Suppressor macrophage (primary cell): ENCODE measurements around the gene RDM1.

Experiments used
- DNase-seq, 4 experiments: peaks; one replicate each; pipeline ENCODE4 v3.0.0-alpha.2; 2020 to 2022

The RDM1 gene

DNA sequence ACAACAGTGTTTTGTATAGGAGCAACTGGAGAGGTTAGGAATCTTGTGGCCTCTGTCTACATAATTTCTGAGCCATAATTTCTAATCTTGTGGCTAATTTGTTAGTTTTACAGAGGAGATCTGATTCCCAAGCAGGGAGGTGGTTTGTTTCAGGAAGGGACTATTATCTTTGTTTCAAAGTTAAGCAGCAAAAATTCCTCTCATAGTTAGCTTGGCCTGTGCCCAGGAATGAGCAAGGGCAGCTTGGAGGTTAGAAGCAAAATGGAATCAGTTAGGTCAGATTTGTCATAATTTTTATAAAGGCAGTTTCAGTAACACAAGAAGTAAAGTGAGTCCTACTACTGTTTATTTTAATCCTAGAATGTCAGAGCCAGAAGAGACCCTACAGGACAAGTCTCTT lies 2.0 kb upstream of the RDM1 start:
- DNase-seq = no peak

DNA sequence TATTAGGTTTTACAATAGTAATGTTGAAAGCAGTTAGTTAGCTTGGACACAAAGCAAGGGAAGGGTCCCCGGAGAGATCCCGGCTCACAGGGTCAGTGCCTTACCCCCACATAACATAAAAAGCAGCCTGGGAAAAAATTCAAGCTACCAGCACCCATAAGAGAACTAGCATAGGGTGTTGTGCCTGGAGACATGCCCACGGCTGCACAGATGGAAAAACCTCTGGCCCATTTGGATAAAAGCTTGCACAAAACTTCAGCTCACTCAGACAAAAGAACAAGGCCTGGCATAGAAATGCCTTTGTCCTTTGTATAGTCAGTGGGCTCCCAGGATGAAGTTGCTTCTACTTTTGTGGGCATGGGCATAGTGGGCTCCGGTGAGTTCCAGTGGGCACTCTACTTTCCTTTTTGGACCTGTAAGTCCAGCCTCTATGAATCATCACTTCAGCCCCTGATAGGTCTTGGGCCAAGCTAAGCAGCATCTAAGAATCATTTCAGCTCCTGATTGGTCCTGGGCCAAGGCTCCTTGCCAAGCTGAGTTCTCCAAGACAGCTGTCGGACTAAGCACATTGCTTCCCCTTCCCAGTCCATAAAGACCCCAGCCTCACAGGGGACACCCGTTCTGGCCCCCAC lies 1.3 kb upstream of the RDM1 start:
- no peak for DNase-seq

DNA sequence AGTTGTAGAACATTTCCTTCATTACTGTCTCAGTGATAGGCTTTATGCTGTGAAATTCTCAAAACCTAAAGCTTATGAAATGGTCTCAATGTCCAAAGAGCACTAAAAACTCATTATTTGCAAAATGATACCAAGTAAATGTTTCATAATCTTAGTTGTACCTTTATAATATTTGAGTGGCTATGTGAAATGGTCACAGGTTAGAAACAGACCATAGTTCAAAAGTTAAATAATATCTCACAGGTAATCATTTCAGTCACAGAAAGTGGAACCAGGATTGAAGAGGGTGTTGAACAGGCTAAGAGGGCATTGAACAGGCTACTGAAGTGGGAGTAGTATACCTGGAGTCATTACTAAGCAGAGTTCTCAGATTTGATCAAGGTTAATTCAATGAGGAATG lies 2.9 kb downstream of the RDM1 start:
- DNase-seq = no peak

DNA sequence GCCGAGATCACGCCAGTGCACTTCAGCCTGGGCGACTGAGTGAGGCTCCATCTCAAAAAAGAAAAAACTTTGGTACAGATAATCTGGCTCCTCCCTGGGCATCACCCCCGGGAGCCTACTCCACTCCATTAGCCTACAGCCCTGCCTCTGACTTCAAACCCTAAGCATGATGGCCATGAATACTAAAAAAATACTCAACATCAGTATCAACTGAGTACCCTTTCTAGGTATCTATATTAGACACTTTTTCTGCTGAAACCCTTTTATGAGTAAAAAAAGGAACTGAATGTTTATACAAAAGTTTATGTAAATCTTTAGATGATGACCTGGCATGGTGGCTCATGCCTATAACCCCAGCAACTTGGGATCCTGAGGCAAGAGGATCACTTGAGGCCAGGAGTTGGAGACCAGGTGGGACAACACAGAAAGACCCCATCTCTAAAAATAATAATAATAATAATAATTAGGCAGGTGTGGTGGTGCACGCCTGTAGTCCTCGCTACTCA lies 6.9 kb downstream of the RDM1 start:
- no peak for DNase-seq

DNA sequence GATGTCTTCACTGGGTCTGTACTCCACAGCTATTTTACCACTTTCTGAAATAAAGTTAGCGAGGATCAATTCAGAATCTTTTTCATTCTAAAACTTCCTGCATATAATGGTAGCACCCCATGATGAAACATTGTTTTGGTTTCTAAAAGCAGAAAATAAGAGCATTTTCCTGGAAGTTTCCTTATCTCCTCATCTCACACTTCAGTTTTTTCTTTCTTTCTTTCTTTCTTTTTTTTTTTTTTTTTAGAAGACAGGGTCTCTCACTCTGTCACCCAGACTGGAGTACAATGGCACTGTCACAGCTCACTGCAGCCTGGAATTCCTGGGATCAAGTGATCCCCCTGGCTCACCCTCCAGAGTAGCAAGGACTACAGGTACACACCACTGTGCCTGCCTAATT lies 10.3 kb downstream of the RDM1 start:
- no peak for DNase-seq

GRCh38 chr17:35918665-35919064 lies 11.9 kb downstream of the RDM1 start:
- peak in 2 of 4 experiments; percentile 13 for DNase-seq

DNA sequence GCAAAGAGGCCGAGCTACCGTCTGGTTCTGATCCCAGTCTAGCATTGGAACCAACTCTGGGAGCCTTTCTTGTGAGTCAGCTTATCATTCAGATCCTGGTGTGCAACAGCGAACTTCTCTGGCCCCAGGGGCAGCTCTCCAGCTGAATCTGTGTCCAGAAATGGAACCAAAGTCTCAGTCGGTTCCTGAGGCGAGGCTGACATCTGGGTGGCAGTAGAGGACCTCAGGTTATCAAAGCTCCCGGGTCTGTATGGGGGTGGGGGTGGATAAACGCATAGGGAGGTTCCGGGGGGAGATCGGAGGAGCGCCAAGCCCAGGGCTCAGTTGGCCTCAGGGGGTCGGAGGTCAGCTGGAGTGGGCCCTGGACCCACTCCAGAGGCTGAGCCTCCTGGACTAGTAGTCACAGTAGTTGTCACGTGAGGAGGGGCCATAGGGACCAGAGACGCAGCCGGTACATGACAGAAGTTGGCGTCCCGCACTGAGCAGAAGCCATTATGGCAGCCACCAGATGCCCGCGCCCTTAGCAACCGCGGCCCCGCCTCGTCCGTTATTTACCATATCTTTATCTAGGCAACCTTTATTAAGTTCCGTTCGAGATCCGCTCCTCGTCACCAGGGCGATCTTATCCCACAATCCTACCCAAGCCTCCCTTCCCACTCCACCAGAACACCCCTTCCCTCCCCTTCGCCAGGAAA lies 12.9 kb downstream of the RDM1 start:
- DNase-seq = no peak

DNA sequence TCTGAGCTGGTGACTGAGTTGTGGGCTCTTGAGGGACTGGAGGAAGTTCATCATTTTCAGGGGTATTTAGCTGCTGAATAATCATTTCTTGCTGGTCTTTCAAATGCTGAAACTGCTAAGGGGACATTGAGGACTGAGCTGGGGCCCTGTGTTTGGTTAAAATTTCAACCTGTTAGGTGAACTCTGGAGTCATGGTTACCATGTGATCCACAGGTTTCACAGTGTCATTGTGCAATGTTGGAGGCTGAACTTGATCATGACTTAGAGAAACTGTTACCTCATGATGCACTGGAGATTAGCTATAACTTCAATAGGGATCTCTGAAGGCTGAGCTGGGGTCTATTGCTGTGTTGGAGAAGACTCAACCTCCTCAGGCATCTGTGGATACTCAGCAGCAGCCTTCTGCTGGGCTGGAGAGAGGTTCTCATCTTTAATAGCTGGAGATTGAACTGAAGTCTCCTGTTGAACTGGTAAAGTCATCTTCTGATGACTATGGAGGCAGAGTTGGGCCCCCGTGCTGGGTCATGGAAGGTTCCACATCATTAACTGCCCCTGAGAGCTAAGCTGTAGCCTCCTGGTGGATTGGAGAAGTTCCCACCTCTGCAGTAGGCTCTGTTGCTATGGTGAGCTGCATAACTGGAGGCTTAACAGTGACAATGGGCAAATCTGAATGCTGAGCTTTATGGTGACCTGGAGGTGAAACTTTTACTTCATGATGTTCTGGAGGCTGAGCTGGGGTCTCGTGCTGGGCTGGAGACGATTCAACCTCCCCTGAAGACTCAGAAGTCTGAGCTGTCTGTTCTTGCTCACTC lies 15.2 kb downstream of the RDM1 start:
- peak in 2 of 4 experiments; percentile 18 to 28 for DNase-seq

- no peak for DNase-seq
These were observed 16.2 kb downstream of the RDM1 start for GRCh38 chr17:35914354-35914753.

- DNase-seq = no peak
These were observed 17.0 kb downstream of the RDM1 start for GRCh38 chr17:35913609-35914008.

GRCh38 chr17:35912942-35913341 lies 17.6 kb downstream of the RDM1 start:
- DNase-seq = no peak

DNA sequence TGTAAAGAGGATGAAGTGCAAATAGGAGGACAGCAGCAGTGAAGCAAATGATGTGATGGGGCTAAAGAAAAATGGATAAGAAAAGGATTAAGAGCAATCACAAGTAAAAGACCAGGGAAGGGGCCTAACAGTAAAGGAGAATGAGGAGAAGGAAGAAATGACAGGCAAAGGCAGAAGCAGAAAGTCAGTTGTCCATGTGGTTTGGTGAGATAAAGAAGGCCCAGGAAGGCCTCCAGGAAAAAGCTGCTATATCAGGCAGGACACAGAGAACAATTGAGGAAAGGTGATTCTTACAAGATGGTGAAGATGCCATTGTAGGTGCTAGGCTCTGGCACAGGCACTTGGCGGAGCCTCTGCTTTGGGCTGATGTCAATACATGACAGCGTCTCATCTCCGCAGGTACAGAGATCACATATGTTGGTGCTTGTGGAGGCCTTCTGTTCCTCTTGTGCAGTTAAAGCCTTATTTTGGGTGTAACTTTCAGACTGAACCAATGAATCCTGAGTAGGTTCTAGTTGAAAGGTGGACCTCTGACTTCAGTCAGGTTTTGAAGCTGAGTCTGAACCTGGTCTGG lies 18.1 kb downstream of the RDM1 start:
- DNase-seq = no peak

GRCh38 chr17:35909408-35909807 lies 21.2 kb downstream of the RDM1 start:
- DNase-seq = no peak

- DNase-seq = no peak
These were observed 22.9 kb downstream of the RDM1 start for GRCh38 chr17:35907691-35908090.

- no peak for DNase-seq
These were observed 23.5 kb downstream of the RDM1 start for GRCh38 chr17:35906926-35907637.

DNA sequence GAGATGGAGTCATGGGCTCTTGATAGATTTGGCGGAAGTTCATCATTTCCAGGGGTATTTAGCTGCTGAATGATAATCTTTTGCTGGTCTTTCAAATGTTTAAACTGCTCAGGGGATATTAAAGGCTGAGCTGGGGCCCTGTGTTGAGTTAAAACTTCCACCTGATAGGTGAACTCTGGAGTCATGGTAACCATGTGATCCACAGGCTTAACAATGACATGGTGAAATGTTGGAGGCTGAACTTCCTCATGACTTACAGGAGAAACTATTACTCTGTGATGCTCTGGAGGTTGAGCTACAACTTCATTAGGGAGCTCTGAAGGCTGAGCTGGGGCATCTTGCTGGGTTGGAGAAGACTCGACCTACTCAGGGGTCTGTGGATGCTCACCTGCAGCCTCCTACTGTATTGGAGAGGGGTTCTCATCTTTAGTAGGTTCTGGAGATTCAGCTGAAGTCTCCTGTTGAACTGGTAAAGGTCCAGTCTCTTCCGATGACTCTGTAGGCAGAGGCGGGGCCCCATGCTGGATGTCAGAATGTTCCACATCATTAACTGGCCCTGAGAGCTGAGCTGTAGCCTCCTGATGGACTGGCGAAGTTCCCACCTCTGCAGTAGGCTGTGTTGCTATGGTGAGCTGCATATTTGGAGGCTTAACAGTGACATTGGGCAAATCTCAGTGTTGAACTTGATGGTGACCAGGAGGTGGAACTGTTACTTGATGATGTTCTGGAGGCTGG lies 24.2 kb downstream of the RDM1 start:
- no peak for DNase-seq

- no peak for DNase-seq
These were observed 27.1 kb downstream of the RDM1 start for GRCh38 chr17:35903451-35903850.

DNA sequence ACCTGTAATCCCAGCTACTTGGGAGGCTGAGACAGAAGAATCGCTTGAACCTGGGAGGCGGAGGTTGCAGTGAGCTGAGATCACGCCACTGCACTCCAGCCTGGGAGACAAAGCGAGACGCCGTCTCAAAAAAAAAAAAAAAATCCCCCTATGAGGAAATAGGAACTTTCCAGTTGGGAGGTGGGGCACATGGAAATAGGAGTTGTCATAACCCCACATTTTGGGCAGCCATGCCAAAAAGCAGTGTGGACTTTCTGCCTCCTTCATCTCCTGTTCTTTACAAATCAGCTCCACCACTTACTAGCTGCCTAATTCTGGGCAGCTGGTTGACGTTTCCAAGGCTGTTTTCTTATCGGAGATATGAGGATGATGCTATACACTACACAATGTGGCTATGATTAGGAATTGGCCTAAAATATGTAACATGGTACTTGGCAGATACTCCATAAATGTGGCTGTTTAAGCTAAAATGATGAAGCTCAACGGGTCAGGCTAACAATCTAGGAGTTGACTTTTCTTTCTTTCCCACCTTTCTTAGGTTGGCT lies 28.9 kb downstream of the RDM1 start:
- DNase-seq = no peak

DNA sequence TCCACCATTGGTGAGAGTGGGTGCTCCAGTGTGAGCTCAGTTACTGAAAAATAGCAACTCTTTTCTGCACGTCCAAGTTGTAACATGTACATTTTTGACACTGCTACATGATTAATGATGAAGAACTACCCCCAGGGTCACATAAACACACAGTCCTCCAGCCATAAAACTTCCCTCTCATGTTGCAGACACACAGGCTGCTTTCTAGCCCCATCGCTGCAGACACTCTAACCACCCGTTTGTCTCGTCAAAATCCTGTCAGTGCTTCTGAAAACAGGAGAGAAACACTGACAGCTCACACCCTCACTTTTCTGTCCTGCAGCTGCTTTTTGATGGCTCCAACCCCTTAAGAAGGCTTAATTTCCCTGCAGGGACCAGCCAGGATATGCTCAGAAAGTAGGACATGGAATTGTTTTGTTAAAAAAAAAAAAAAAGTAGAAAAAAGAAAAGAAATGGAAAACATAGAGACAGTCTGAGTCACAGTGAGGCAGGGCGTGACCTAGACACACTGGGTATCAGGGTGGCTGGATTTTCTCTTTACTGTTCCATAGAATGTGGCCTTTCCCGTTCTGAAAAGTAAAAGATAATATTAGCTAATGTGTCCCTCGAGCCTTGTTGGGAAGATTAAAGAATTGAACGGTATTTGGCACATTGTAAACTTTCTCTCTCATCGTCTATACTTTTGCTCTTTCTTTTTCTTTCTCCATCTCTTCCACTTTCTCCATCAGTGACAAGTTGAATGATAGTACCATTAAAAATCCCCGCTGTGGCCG lies 29.7 kb downstream of the RDM1 start:
- no peak for DNase-seq

- DNase-seq = no peak
These were observed 30.3 kb downstream of the RDM1 start for GRCh38 chr17:35900280-35900679.
